HG03354 (cell line): ENCODE data around the gene CDC42BPG.

Experiments
- ATAC-seq: cut with Tn5 transposase; IDR thresholded peaks from one replicate; pipeline ENCODE4 v1.9.1; 2021; ENCODE audit warnings: mild to moderate bottlenecking; ENCODE audit not compliant: unreplicated experiment, poor library complexity, severe bottlenecking

CDC42BPG gene

DNA sequence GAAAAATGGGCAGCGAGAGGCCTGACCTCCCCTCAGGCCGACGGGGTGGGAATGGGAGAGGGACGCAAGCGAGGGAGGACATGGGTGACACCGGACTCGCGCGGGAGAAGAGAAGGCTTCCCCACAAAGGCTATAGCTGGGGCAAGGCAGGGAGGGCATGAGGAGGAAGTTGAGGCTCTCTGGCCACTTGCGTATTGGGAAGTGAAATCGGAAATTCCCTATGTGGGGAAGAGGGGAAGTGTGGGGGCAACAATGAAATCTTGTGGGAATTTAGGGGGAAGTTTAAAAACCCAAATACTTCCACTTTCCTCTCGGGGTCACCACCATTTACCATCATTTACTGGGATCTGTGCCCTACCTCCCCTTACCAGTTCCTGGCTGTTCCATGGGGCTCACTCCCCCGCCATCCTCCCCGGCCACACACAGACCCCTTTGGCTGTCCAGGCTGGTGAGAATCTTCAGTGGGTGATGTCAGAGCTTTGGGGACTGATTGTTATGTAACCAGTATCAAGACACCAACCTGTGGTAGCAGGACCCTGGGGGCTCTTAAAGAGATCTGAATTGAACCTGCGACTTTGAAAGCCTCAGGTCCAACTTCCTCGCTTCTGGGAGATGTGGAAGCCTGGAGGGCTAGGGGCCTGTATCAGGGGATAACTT is 34.9 kb upstream of the CDC42BPG start:
- no peak for ATAC-seq

GRCh38 chr11:64878494-64879243 is 34.2 kb upstream of the CDC42BPG start, which contains the start of gene EHD1:
EHD1 (minus strand) TSS chr11:64878621; CDS start chr11:64878464, 157 bp downstream.
- ATAC-seq, result peak; percentile 69

GRCh38 chr11:64878223-64878493 is 33.7 kb upstream of the CDC42BPG start:
- no peak for ATAC-seq

- peak; percentile 11 for ATAC-seq
Observed at GRCh38 chr11:64877390-64878222, 33.2 kb upstream of the CDC42BPG start.

GRCh38 chr11:64876835-64877341 is 32.4 kb upstream of the CDC42BPG start:
- no peak for ATAC-seq

DNA sequence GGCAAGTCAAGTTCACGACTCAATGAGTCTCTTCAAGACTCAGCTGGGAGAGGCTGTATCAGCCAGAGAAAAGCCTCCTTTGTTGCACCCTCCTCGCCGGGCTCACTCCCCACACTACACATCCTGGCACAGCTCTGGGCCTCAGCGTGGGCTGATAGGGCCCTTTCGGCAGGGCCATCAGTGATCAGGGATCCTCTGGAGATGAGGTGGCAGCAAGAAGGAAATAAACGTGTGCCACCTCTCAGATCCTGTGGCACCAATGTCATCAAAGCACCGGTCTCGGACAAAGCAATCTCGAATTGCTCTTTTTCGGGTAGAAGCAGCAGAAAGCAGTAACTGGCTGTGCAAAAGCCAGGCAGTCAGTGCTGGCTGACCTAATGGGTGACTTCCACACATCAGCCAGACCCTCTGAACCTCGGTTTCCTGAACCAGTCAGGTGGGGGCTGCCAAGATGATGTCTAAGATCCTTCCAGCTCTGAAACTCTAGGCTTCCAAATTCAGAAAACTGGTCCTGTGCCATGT is 31.8 kb upstream of the CDC42BPG start:
- no peak for ATAC-seq

GRCh38 chr11:64875369-64876228 is 31.1 kb upstream of the CDC42BPG start:
- ATAC-seq, result no peak

DNA sequence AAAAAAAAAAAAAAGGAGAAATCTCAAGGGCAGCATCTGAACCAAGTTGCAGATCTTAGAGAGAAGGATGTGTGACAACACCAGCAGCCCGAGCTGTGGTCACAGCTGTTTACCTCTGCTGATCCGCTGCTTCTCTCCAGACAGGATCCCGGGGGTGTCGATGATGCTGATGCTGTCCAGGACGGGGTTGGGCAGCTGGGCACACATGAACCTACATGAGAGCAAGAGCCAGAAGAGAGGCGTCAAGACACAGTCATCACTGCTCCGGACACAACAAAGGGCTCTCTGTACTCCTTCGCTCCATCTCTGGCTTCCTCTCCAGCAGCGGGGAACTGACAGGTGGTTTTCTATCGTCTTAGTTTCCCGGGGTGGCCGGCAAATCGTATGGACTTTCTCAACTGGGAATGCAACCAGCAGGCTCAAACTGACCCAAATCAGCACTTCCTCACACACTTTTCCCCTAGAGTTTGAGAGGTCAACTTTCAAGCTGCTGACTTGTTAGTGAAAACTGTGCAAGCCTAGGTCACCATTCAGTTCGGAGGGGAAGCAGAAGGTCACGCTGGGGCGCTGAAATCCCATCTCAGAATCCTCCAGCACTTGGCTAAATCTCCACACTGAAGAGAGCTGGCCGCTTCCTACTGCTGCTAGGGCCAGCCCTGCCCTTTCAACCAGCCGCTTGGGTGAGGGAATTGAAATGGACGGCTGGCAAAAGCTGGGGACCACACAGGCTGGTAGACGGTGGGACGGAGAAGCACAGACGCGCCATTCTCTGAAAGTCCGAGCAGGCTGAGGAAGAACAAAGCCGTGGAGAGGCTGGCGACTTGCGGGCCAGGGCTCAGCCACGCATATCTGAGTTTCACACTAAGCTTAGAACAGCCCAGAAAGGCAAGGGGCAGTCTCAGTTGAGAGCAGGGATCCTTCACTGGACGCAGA is 30.1 kb upstream of the CDC42BPG start:
- ATAC-seq, result no peak

DNA sequence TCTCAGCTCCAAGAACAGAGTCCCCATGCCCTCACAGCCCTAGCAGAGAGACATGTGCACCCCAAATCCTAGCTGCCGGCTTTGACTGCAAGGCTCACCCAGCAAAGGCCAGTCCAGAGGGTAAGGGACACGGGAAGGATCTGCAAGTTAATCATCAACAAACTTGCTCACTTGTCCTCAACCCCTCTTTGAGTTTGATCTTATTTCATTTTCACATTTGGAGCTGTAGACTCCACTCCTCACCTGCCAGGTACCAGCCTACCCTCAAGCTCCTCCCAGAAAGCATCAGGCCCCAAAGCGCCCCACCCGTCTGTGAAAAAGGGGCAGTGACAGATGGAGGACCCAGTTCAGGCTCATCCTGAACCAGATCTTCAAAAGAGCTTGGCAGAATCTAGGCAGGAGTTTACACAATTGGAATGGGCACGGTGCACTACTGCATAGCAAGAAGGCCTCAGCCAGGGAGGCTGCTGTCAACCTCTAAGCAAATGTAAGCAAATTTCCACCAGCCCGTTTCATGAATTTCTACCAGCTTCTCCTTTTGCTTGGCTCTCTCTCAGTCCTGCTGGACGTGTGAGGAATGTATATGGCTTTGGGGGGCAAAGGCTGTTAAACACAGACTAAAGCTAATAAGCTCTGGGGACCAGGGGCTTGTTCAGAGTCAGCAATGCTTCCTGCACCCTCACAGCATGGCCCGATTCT is 28.5 kb upstream of the CDC42BPG start:
- no peak for ATAC-seq

- no peak for ATAC-seq
Observed at GRCh38 chr11:64871492-64871891, 27.0 kb upstream of the CDC42BPG start.

DNA sequence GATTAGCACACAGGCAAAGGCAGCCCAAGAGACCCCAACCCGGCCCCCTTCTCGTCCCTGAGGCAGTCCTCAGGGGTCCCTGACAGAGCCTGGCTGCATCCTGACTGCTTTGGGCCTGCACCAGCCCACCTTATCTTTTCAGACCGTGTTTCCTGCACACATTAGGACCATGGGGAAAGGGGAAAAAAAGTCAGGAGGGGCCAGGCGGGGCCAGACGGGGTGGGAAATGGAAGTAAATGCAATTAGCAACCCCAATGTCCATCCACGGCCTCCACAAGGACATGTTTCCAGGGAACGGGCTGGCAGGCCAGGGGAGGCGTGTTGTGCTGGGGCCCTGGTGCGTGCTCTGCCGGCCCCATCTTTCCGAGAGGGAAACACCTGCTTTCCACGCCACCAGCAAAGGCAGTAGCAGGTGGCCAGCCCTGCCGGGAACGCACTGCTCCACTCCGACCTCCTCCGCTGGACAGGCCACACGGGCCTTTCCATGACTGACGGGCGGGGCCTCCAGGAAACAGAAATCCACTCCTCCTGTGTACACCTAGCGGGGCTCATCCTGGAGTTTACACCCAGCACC is 26.5 kb upstream of the CDC42BPG start:
- ATAC-seq, result no peak

GRCh38 chr11:64870176-64870892 is 25.9 kb upstream of the CDC42BPG start:
- no peak for ATAC-seq

DNA sequence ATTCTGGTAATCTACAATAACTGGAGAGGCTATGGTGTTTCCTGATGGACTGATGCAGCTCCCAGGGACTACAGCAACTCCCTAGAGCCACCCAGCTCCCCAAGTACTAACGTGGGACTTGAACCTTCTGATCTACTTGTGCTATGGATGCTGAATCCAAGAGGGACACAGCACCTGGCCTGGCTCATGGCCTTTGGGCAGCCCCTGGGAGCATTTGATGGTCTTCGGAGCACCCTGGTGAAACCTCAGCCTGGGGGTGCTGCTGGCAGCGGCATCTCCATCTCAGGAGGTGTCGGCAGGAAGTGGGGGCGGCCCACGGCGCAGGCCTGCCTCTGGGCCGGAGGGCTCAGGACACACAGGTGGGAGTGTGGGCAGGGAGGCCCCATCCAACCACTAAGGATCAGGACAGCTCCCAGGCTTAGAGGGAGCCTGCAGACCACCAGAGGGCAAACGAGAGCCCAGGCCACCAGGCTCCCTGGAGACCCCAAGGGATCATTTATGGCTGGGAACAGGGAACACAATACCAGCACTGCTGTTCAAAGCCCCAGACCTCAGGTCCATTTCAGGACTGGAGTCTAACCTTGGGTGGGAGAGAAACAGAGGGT is 25.2 kb upstream of the CDC42BPG start:
- no peak for ATAC-seq

DNA sequence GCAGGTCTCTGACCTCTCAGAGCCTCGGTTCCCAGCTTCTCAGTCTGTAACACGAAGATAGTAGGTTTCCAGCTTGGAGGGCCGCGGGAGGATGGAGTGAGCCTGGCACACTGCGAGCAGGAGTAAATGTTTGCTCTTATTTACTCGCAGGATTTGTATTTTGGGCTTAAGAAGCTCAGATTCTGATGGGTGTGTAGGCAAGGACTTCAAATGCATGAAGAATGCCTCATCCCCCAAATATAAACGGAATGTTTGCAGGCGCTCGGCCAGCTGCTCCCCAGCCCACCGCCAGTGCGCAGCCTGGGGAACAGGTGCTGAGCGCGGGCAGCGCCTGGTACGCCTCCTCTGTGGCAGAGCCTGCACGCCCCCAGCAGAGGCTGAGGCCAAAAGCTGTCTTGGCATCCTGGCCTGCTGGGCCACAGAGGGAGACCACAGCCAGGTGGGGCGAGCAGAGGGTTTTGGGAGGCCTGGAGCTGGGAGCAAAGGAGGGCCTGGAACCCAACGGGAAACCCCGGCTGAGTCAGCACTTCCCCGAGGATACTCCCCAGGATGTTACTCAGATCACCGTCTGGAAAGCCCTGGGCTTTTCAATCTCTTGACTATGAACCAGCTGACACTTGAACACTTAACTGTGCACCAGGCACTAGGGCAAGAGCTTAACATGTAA is 24.6 kb upstream of the CDC42BPG start:
- no peak for ATAC-seq

DNA sequence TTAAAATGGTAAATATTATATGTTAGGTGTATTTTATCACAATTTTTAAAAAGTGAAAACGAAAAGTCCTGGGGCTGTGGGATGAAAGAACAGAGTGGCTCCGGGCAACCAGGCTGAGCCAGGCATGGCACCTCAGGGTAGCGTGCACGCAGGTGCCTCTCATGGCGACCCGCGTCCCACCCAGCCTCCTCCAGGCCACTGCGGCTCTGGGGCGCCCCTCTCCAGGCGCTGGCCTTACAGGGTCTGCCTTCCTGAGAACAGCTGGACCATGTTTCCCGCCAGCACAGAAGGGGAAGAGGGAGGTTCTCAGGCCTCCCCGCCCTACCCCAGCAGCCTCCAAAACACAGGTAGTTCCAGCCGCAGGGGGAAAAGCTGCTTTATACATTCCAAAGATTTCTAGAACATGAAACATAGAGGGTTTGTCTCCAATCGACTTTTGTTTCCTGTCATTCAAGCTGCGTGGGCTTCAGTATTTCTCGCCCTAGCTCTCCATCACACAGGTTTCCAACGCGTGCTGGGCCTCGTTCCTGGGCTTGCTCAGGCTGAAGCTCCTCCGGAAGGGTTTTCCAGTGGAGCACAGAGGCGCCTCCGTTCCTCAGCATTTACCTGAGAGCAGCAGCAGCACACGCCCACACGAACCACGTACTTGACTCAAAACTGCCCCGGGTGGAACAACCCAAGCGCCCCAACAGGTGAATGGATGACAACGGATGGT is 23.5 kb upstream of the CDC42BPG start:
- no peak for ATAC-seq

- peak; percentile 5 for ATAC-seq
Observed at GRCh38 chr11:64866173-64866491, 21.7 kb upstream of the CDC42BPG start.
